Fibroblast of villous mesenchyme (primary cell): Measurements from ENCODE around the gene SNRNP25. TPM values are rescaled to one million over a fixed set of nuclear protein-coding genes. Genes with fewer than 3 reads are reported as not detected.

Source experiments
- DNase-seq: peaks from one replicate; pipeline ENCODE4 v3.0.0-alpha.2; 2010; ENCODE audit warnings: low read depth
- H3K4me3 ChIP-seq: 2 replicates; pipeline ENCODE4 v1.5.1; 2011; ENCODE audit warnings: low read depth, mild to moderate bottlenecking, low read length
- CTCF ChIP-seq: IDR thresholded peaks from 2 replicates; pipeline ENCODE4 v1.5.1; 2012; ENCODE audit warnings: low read depth, mild to moderate bottlenecking, low read length; ENCODE audit not compliant: insufficient read depth
- total RNA-seq: library from RNA; depleted of rRNA; stranded (reverse); fragments of >200 nt; gene quantifications from 2 replicates; pipeline ENCODE4 v1.2.3, GENCODE V29; 2012

Gene SNRNP25
- total RNA-seq, 1 donor, result 22.5 TPM

- no peak for TF ChIP-seq CTCF
- H3K4me3 ChIP-seq, result no peak overlapping the region
- no peak for DNase-seq
Observed at GRCh38 chr16:66309-67182, 12.9 kb downstream of the SNRNP25 start.

GRCh38 chr16:67183-67791 lies 13.7 kb downstream of the SNRNP25 start:
- H3K4me3 ChIP-seq, result no peak overlapping the region
- DNase-seq, result no peak
- TF ChIP-seq CTCF, result no peak

GRCh38 chr16:67884-68789 lies 14.5 kb downstream of the SNRNP25 start:
- TF ChIP-seq CTCF, result no peak
- peak overlapping the region; percentile 12 for H3K4me3 ChIP-seq
- DNase-seq, result peak; percentile 69

GRCh38 chr16:69181-69580 lies 15.6 kb downstream of the SNRNP25 start:
- no peak for TF ChIP-seq CTCF
- DNase-seq, result no peak
- no peak overlapping the region for H3K4me3 ChIP-seq

- no peak for TF ChIP-seq CTCF
- no peak for DNase-seq
- H3K4me3 ChIP-seq, result peak overlapping the region; percentile 84
Observed at GRCh38 chr16:71210-71539, 17.5 kb downstream of the SNRNP25 start.

GRCh38 chr16:71540-72401 lies 18.1 kb downstream of the SNRNP25 start:
- no peak for TF ChIP-seq CTCF
- peak; percentile 83 for DNase-seq

More at GRCh38 chr16:71540-72401, 18.1 kb downstream of the SNRNP25 start:
- peak overlapping the region; percentile 84 for H3K4me3 ChIP-seq
